Panc1 (cell line): ENCODE results near the gene FBRS.

Experiments used
- CTCF ChIP-seq: fragments of 450-650 bp; IDR thresholded peaks from 2 replicates; pipeline ENCODE4 v1.5.1; 2017; ENCODE audit warnings: mild to moderate bottlenecking
- POLR2AphosphoS5 ChIP-seq: IDR thresholded peaks from 2 replicates; pipeline ENCODE4 v1.6.1; 2012; ENCODE audit warnings: mild to moderate bottlenecking, low read depth, low read length, moderate library complexity
- TCF7L2 ChIP-seq: IDR thresholded peaks from 2 replicates; pipeline ENCODE4 v1.6.1; 2011; ENCODE audit warnings: mild to moderate bottlenecking, low read depth, low read length, inconsistent platforms

GRCh38 chr16:30655815-30656347 is 2.4 kb upstream of the FBRS start:
- TF ChIP-seq CTCF (no peak), POLR2AphosphoS5 (no peak), TCF7L2 (no peak)
